GM12878 (cell line): ENCODE measurements around the gene GPR34. TPM values are rescaled to one million over a fixed set of nuclear protein-coding genes. Genes with fewer than 3 reads are reported as not detected.

Experiments
- ATAC-seq: fragments of 200-7000 bp; cut with Tn5 transposase; 3 replicates; pipeline ENCODE4 v1.9.1; 2020; ENCODE audit warnings: mild to moderate bottlenecking, moderate library complexity
- BruUV-seq: library from RNA; stranded (reverse); fragments of 400-500 nt; replicated peaks from 2 replicates; lab custom pipeline; 2021; lab: Mats Ljungman, UMichigan
- CTCF ChIA-PET: fragments of 300-600 bp; sonication (Branson Sonifier 250); formaldehyde crosslinking; extraction: SDS; loops from one replicate; lab custom pipeline; 2021; ENCODE audit warnings: inconsistent platforms; lab: Yijun Ruan, JAX
- POLR2A ChIA-PET: fragments of 350-600 bp; formaldehyde crosslinking; extraction: SDS; loops from one replicate; lab custom pipeline; 2021; ENCODE audit warnings: inconsistent platforms; lab: Charles Lee
- RAD21 ChIA-PET: fragments of 300-600 bp; sonication (Branson Sonifier 250); formaldehyde crosslinking; loops from one replicate; lab custom pipeline; 2023; ENCODE audit warnings: antibody characterized with exemption; ENCODE audit not compliant: unreplicated experiment; lab: Charles Lee
- SMC1A ChIA-PET: fragments of 300-600 bp; sonication (Branson Sonifier 250); formaldehyde crosslinking; loops from one replicate; lab custom pipeline; 2023; ENCODE audit not compliant: unreplicated experiment, uncharacterized antibody; lab: Charles Lee
- DNase-seq: peaks from one replicate; pipeline ENCODE4 v3.0.0-alpha.2; 2011; ENCODE audit warnings: low read depth, low spot score
- FAIRE-seq: peaks from 3 replicates; lab custom pipeline; 2011; peaks lifted over from hg19 to GRCh38; lab: Jason Lieb, UNC
- H2AFZ ChIP-seq: 2 replicates; pipeline ENCODE4 v1.6.0; 2011; ENCODE audit warnings: low read depth, low read length, control low read depth; ENCODE audit not compliant: control insufficient read depth
- H3K27ac ChIP-seq: 2 replicates; pipeline ENCODE4 v1.5.1; 2011; ENCODE audit warnings: control low read depth; ENCODE audit not compliant: control insufficient read depth, insufficient read depth
- H3K27me3 ChIP-seq, 2 experiments: replicated peaks in 1 of 2; 2 replicates each; pipeline versions ENCODE4 v1.6.0 to v1.6.1; 2011; ENCODE audit warnings: low read length in 1 of 2; ENCODE audit not compliant: control insufficient read depth in 2 of 2, insufficient read depth in 2 of 2
- H3K36me3 ChIP-seq, 2 experiments: 2 replicates each; pipeline ENCODE4 v1.5.1; 2011; ENCODE audit warnings: low read length in 1 of 2; ENCODE audit not compliant: control insufficient read depth in 2 of 2, insufficient read depth in 2 of 2
- H3K4me1 ChIP-seq: 2 replicates; pipeline ENCODE4 v1.6.1; 2011; ENCODE audit warnings: mild to moderate bottlenecking, low read length, moderate library complexity, mixed read lengths; ENCODE audit not compliant: control insufficient read depth, insufficient read depth
- H3K4me2 ChIP-seq: 2 replicates; pipeline ENCODE4 v1.6.0; 2011; ENCODE audit warnings: control low read depth; ENCODE audit not compliant: control insufficient read depth, insufficient read depth
- H3K4me3 ChIP-seq: fragments of 200-600 bp; sonication (generic); 2 replicates; pipeline ENCODE4 v1.5.1; 2016
- H3K79me2 ChIP-seq: 2 replicates; pipeline ENCODE4 v1.6.0; 2011; ENCODE audit warnings: low read length; ENCODE audit not compliant: control insufficient read depth, insufficient read depth
- H3K9ac ChIP-seq: 2 replicates; pipeline ENCODE4 v1.8.0; 2011; ENCODE audit warnings: low read length, control low read depth, mixed read lengths; ENCODE audit not compliant: control insufficient read depth, insufficient read depth
- H3K9me3 ChIP-seq: replicated peaks from 3 replicates; pipeline ENCODE4 v1.5.1; 2011; ENCODE audit warnings: mild to moderate bottlenecking, low read length; ENCODE audit not compliant: control insufficient read depth, insufficient read depth
- H4K20me1 ChIP-seq: 2 replicates; pipeline ENCODE4 v1.6.0; 2011; ENCODE audit not compliant: control insufficient read depth, insufficient read depth
- HSF1 ChIP-seq: fragments of 150-350 bp; IDR thresholded peaks from 2 replicates; pipeline ENCODE4 v1.6.1; 2014; ENCODE audit warnings: mild to moderate bottlenecking, low read depth, low read length
- USF1 ChIP-seq: IDR thresholded peaks from 2 replicates; pipeline ENCODE4 v1.6.1; 2011; ENCODE audit warnings: borderline replicate concordance, low read depth, mild to moderate bottlenecking, moderate library complexity, mixed read lengths, low read length; ENCODE audit not compliant: insufficient read depth; ENCODE audit errors: extremely low read length
- WGBS: methylation state at CpG from one replicate; pipeline ENCODE4 v1.1.6; 2016; ENCODE audit warnings: low lambda C conversion rate; ENCODE audit not compliant: insufficient replicate concordance, insufficient coverage; ENCODE audit errors: missing lambda C conversion rate; 5-methylcytosine and 5-hydroxymethylcytosine counted together
- in situ Hi-C: fragments of 300-500 bp; cut with MboI; formaldehyde crosslinking; loops from 9 replicates; pipeline ENCODE4 v1.14.3; 2018; ENCODE audit warnings: mixed read lengths
- intact Hi-C: fragments of 100-400 bp; cut with micrococcal nuclease; formaldehyde crosslinking; loops from one replicate; pipeline ENCODE4 v1.14.2; 2022; ENCODE audit not compliant: unreplicated experiment
- polyA plus RNA-seq, 11 experiments: library from polyadenylated mRNA; depleted of rRNA in 4 of 11; unstranded in 6 of 11; stranded (reverse) in 5 of 11; fragments of >200 nt; fragmentation: Nextera tagmentation in 4 of 11; fragmentation: Illumina TruSeq in 1 of 11; extraction: Ambion mirVana in 4 of 11; extraction: Trizol in 1 of 11; gene quantifications; 1 replicate in 1 of 11; 2 replicates in 10 of 11; pipeline versions ENCODE4 v1.2.1 to v1.2.3, GENCODE V29; 2011 to 2016; ENCODE audit warnings: inconsistent platforms in 2 of 11, missing spikeins in 2 of 11, low read depth in 1 of 11
- total RNA-seq, 4 experiments: library from RNA; depleted of rRNA in 3 of 4; stranded (reverse); fragments of >200 nt in 3 of 4; fragmentation: Illumina TruSeq in 1 of 4; extraction: Trizol in 1 of 4; gene quantifications; 2 replicates each; pipeline versions ENCODE4 v1.2.1 to v1.2.3, GENCODE V29; 2013 to 2021

GPR34 gene
- total and polyA plus RNA-seq, 10 of the 15 experiments (the other 5 are each of a cell fraction or from before 2014, with no cell fraction given) = 0.12 to 0.84 (median 0.28) TPM; not detected in 1

- no peak for ATAC-seq
- in situ Hi-C loops = no loop called here
- SMC1A ChIA-PET = interaction anchor here (0.6 to 0.8 kb wide), 2 partner anchors 26 to 727 kb away, joined by 3 to 4 read pairs; no protein-coding TSS in a partner anchor
- H3K9ac ChIP-seq = no peak overlapping the region
- no peak for TF ChIP-seq HSF1
- TF ChIP-seq, all 136 proteins: peak for 0
- RAD21 ChIA-PET = no interaction called here
- H3K36me3 ChIP-seq = no peaks in the 10 kb centered on the region
- no peaks in the 10 kb centered on the region for H3K79me2 ChIP-seq
- POLR2A ChIA-PET = no interaction called here
- no peak for FAIRE-seq
- no peaks in the 10 kb centered on the region for H3K9me3 ChIP-seq
- peaks cover 10% of the 10 kb centered on the region for H3K4me1 ChIP-seq
- 26% methylated on average over 1 of the region's 1 CpG for WGBS
- H2AFZ ChIP-seq = no peak overlapping the region
- CTCF ChIA-PET = interaction anchor here (1.0 kb wide), 1 partner anchor 14 kb away, joined by 3 read pairs; no protein-coding TSS in a partner anchor
- no peaks in the 10 kb centered on the region for H3K27me3 ChIP-seq
- H4K20me1 ChIP-seq = no peaks in the 10 kb centered on the region
- no peak overlapping the region for H3K4me2 ChIP-seq
- BruUV-seq = no TSS peak
- intact Hi-C loops = no loop called here
- H3K27ac ChIP-seq = no peak overlapping the region
- no peak for DNase-seq
- no peak overlapping the region for H3K4me3 ChIP-seq
These were observed 3.5 kb downstream of the GPR34 start for GRCh38 chrX:41692162-41692749.

- H3K4me2 ChIP-seq = no peak overlapping the region
- SMC1A ChIA-PET = interaction anchor here (0.6 kb wide), 1 partner anchor 726 kb away, joined by 4 read pairs; no protein-coding TSS in a partner anchor
- ATAC-seq (no peak), FAIRE-seq (no peak), DNase-seq (no peak)
- H3K9ac ChIP-seq = no peak overlapping the region
- H3K4me1 ChIP-seq = peaks cover 7% of the 10 kb centered on the region; the same call in 1 of the 2 replicates
- no TSS peak for BruUV-seq
- no peak overlapping the region for H3K27ac ChIP-seq
- RAD21 ChIA-PET = no interaction called here
- H3K4me3 ChIP-seq = no peak overlapping the region
- no peaks in the 10 kb centered on the region for H3K27me3 ChIP-seq
- CTCF ChIA-PET = no interaction called here
- H3K36me3 ChIP-seq = no peaks in the 10 kb centered on the region
- POLR2A ChIA-PET = no interaction called here
- H3K9me3 ChIP-seq = no peaks in the 10 kb centered on the region
- H4K20me1 ChIP-seq = no peaks in the 10 kb centered on the region
- no peak for TF ChIP-seq USF1
- 10% methylated on average over 3 of the region's 3 CpGs for WGBS
- H3K79me2 ChIP-seq = no peaks in the 10 kb centered on the region
- in situ Hi-C loops (no loop called here), intact Hi-C loops (no loop called here)
- no peak overlapping the region for H2AFZ ChIP-seq
These were observed 4.3 kb downstream of the GPR34 start for GRCh38 chrX:41693024-41693423.
